Common myeloid progenitor, CD34-positive (primary cell): ENCODE measurements around the gene HES7.

ENCODE experiments used
- CTCF ChIA-PET: fragments of 350-600 bp; sonication (Branson Sonifier 250); formaldehyde crosslinking; loops from one replicate; lab custom pipeline; 2021; ENCODE audit warnings: antibody characterized with exemption; lab: Charles Lee
- POLR2A ChIA-PET: fragments of 350-600 bp; sonication (Branson Sonifier 250); formaldehyde crosslinking; loops from one replicate; lab custom pipeline; 2021; ENCODE audit warnings: antibody characterized with exemption; lab: Charles Lee
- DNase-seq, 3 donors: peaks; one replicate each; pipeline versions ENCODE4 v3.0.0 to v3.0.0-alpha.2; 2013
- H3K27ac ChIP-seq, 2 experiments: 1 replicate in 1 of 2; 2 replicates in 1 of 2; pipeline ENCODE4 v1.7.0; 2013; ENCODE audit warnings: inconsistent platforms in 2 of 2, low read length in 2 of 2, mild to moderate bottlenecking in 2 of 2, low read depth in 1 of 2, moderate library complexity in 1 of 2; ENCODE audit not compliant: severe bottlenecking in 2 of 2, insufficient read depth in 1 of 2, poor library complexity in 1 of 2
- H3K27me3 ChIP-seq, 5 experiments: replicated peaks in 2 of 5; 1 replicate in 3 of 5; 2 replicates in 2 of 5; pipeline versions ENCODE4 v1.6.1 to v1.7.0; 2013; ENCODE audit warnings: low read length in 4 of 5, mild to moderate bottlenecking in 2 of 5, moderate library complexity in 2 of 5, inconsistent platforms in 1 of 5; ENCODE audit not compliant: insufficient read depth in 5 of 5, control insufficient read depth in 4 of 5
- H3K36me3 ChIP-seq, 4 experiments: 1 replicate in 2 of 4; 2 replicates in 2 of 4; pipeline versions ENCODE4 v1.6.1 to v1.7.0; 2013; ENCODE audit warnings: low read length in 3 of 4, control low read depth in 1 of 4, mild to moderate bottlenecking in 1 of 4; ENCODE audit not compliant: control insufficient read depth in 4 of 4, insufficient read depth in 4 of 4
- H3K4me1 ChIP-seq, 4 experiments: 1 replicate in 3 of 4; 2 replicates in 1 of 4; pipeline versions ENCODE4 v1.6.1 to v1.7.1; 2013; ENCODE audit warnings: low read length in 3 of 4, mild to moderate bottlenecking in 3 of 4, control low read depth in 1 of 4, inconsistent platforms in 1 of 4, moderate library complexity in 1 of 4; ENCODE audit not compliant: control insufficient read depth in 4 of 4, insufficient read depth in 4 of 4; ENCODE audit errors: control extremely low read depth in 1 of 4
- H3K4me3 ChIP-seq, 7 experiments: 1 replicate in 4 of 7; 2 replicates in 3 of 7; pipeline versions ENCODE4 v1.5.1 to v1.7.0; 2013; ENCODE audit warnings: mild to moderate bottlenecking in 7 of 7, low read length in 6 of 7, moderate library complexity in 6 of 7, inconsistent platforms in 2 of 7, low read depth in 2 of 7, control low read depth in 1 of 7; ENCODE audit not compliant: insufficient read depth in 4 of 7, control insufficient read depth in 1 of 7; ENCODE audit errors: extremely low read depth in 1 of 7
- H3K9me3 ChIP-seq, 5 experiments: 1 replicate in 4 of 5; 2 replicates in 1 of 5; pipeline versions ENCODE4 v1.6.1 to v1.7.1; 2013; ENCODE audit warnings: low read length in 4 of 5, mild to moderate bottlenecking in 2 of 5, inconsistent platforms in 1 of 5, low read depth in 1 of 5, moderate library complexity in 1 of 5; ENCODE audit not compliant: control insufficient read depth in 4 of 5, insufficient read depth in 2 of 5; ENCODE audit errors: control extremely low read depth in 1 of 5
- WGBS: methylation state at CpG from one replicate; pipeline ENCODE4 v1.1.5; 2013; ENCODE audit not compliant: insufficient coverage; 5-methylcytosine and 5-hydroxymethylcytosine counted together

HES7 gene

GRCh38 chr17:8152112-8152775 lies 28.3 kb upstream of the HES7 start, which contains the start of gene PER1:
TSS of gene PER1 (minus strand) at chr17:8152404. CDS start at chr17:8150706, 1,698 bp downstream.
- H3K4me3 ChIP-seq: peak within 1 kb of the TSS; percentile 61 to 94 (median 80)

GRCh38 chr17:8151641-8152111 lies 27.8 kb upstream of the HES7 start:
- H3K36me3 ChIP-seq: peaks cover 9 to 37% (median 31%) of the 10 kb centered on the region in 4 experiments
- DNase-seq: peak in 2 of 3 donors; percentile 69 to 74
- H3K27me3 ChIP-seq: no peaks in the 10 kb centered on the region
- CTCF ChIA-PET: interaction anchor here (1.9 to 22.4 kb wide), 3 partner anchors 4 to 32 kb away, joined by 10 to 292 read pairs (median 292); partner anchors contain the start of genes ALOXE3, PER1 and VAMP2
- peak overlapping the region; percentile 61 to 94 (median 80) for H3K4me3 ChIP-seq
- no peaks in the 10 kb centered on the region for H3K9me3 ChIP-seq
- POLR2A ChIA-PET: interaction anchor here (0.8 to 1.3 kb wide), 7 partner anchors 8 to 71 kb away, joined by 3 to 14 read pairs (median 5); no protein-coding TSS in a partner anchor
- 0% methylated on average over 13 of the region's 22 CpGs for WGBS
- peaks cover 12 to 63% (median 60%) of the 10 kb centered on the region in 4 experiments for H3K4me1 ChIP-seq
- peak overlapping the region; percentile 85 to 92 for H3K27ac ChIP-seq

More at GRCh38 chr17:8152112-8152775, 28.3 kb upstream of the HES7 start, which contains the start of gene PER1:
- Histone ChIP-seq H3K27ac (peak within 1 kb of the TSS; percentile 85 to 92), H3K27me3 (no peaks in the 10 kb centered on the region), H3K9me3 (no peaks in the 10 kb centered on the region), H3K36me3 (peaks cover 9 to 31% (median 26%) of the 10 kb centered on the region in 4 experiments), H3K4me1 (peaks cover 15 to 68% (median 66%) of the 10 kb centered on the region in 4 experiments)
- 9% methylated on average over 42 of the region's 42 CpGs for WGBS
- POLR2A ChIA-PET: interaction anchor here (1.0 to 1.3 kb wide), 4 partner anchors 9 to 21 kb away, joined by 4 to 14 read pairs (median 8); no protein-coding TSS in a partner anchor
- peak; percentile 86 to 91 (median 90) for DNase-seq
- CTCF ChIA-PET: interaction anchor here (1.9 to 22.4 kb wide), 3 partner anchors 3 to 33 kb away, joined by 10 to 292 read pairs (median 292); partner anchors contain the start of genes ALOXE3, PER1 and VAMP2

- Histone ChIP-seq H3K36me3 (peaks cover 11 to 42% (median 36%) of the 10 kb centered on the region in 4 experiments), H3K27ac (peak overlapping the region; percentile 85 to 92), H3K27me3 (no peaks in the 10 kb centered on the region), H3K9me3 (no peaks in the 10 kb centered on the region), H3K4me3 (peak overlapping the region; percentile 61 to 94 (median 80)), H3K4me1 (peaks cover 12 to 62% (median 60%) of the 10 kb centered on the region in 4 experiments)
- ChIA-PET CTCF (interaction anchor here (1.9 to 22.4 kb wide), 3 partner anchors 4 to 32 kb away, joined by 10 to 292 read pairs (median 292); partner anchors contain the start of genes ALOXE3, PER1 and VAMP2), POLR2A (interaction anchor here (0.6 to 1.3 kb wide), 7 partner anchors 8 to 72 kb away, joined by 3 to 7 read pairs (median 4); no protein-coding TSS in a partner anchor)
- peak; percentile 88 to 92 (median 90) for DNase-seq
- WGBS: 0% methylated on average over 36 of the region's 38 CpGs
These were observed 27.3 kb upstream of the HES7 start for GRCh38 chr17:8151120-8151640.

GRCh38 chr17:8150194-8151119 lies 26.6 kb upstream of the HES7 start:
- CTCF ChIA-PET: interaction anchor here (1.9 to 22.4 kb wide), 3 partner anchors 5 to 31 kb away, joined by 10 to 292 read pairs (median 292); partner anchors contain the start of genes ALOXE3, PER1 and VAMP2
- no peak for DNase-seq
- WGBS: 79% methylated on average over 12 of the region's 18 CpGs
- POLR2A ChIA-PET: interaction anchor here (0.6 to 1.0 kb wide), 7 partner anchors 9 to 73 kb away, joined by 3 to 7 read pairs (median 3); no protein-coding TSS in a partner anchor
- H3K9me3 ChIP-seq: no peaks in the 10 kb centered on the region
- peaks cover 9 to 55% (median 53%) of the 10 kb centered on the region in 4 experiments for H3K4me1 ChIP-seq
- H3K36me3 ChIP-seq: peaks cover 13 to 49% (median 42%) of the 10 kb centered on the region in 4 experiments
- no peaks in the 10 kb centered on the region for H3K27me3 ChIP-seq
- peak overlapping the region in 6 of 7 experiments; percentile 28 to 94 (median 82) for H3K4me3 ChIP-seq
- H3K27ac ChIP-seq: peak overlapping the region; percentile 49 to 92

GRCh38 chr17:8149419-8150193 lies 25.7 kb upstream of the HES7 start:
- Histone ChIP-seq H3K4me3 (no peak overlapping the region), H3K36me3 (peaks cover 13 to 57% (median 46%) of the 10 kb centered on the region in 4 experiments), H3K4me1 (peaks cover 5 to 47% (median 45%) of the 10 kb centered on the region in 4 experiments), H3K27ac (no peak overlapping the region), H3K9me3 (no peaks in the 10 kb centered on the region), H3K27me3 (no peaks in the 10 kb centered on the region)
- POLR2A ChIA-PET: interaction anchor here (0.9 kb wide), 1 partner anchor 11 kb away, joined by 3 read pairs; no protein-coding TSS in a partner anchor
- DNase-seq: no peak
- CTCF ChIA-PET: interaction anchor here (19.3 to 22.4 kb wide), 2 partner anchors 6 to 8 kb away, joined by 292 read pairs; partner anchors contain the start of genes PER1 and VAMP2
- WGBS: over 99% methylated on average over 29 of the region's 29 CpGs
